Caco-2 (cell line): ENCODE results near the gene MYOZ1. TPM values are rescaled to one million over a fixed set of nuclear protein-coding genes. Genes with fewer than 3 reads are reported as not detected.
"Not testable (repeated sequence)": the region's sequence is repeated elsewhere in the genome, so short reads cannot be mapped to it uniquely, and the experiment has no call there.

Experiments used
- BruUV-seq: library from RNA; stranded (reverse); fragments of 400-500 nt; replicated peaks from 2 replicates; lab custom pipeline; 2021; lab: Mats Ljungman, UMichigan
- CTCF ChIA-PET: fragments of 300-600 bp; sonication (Branson Sonifier 250); formaldehyde crosslinking; loops from one replicate; lab custom pipeline; 2022; ENCODE audit warnings: antibody characterized with exemption; lab: Charles Lee
- POLR2A ChIA-PET: fragments of 300-600 bp; sonication (Branson Sonifier 250); formaldehyde crosslinking; loops from one replicate; lab custom pipeline; 2022; ENCODE audit warnings: antibody characterized with exemption; lab: Charles Lee
- DNase-seq, 2 experiments: peaks; one replicate each; pipeline versions ENCODE4 v3.0.0 to v3.0.0-alpha.2; 2020 to 2022
- H3K27me3 ChIP-seq: replicated peaks from 2 replicates; pipeline ENCODE4 v1.6.0; 2011; ENCODE audit warnings: low read length; ENCODE audit not compliant: control insufficient read depth, insufficient read depth
- H3K36me3 ChIP-seq: 2 replicates; pipeline ENCODE4 v1.5.1; 2011; ENCODE audit warnings: low read length; ENCODE audit not compliant: control insufficient read depth, insufficient read depth
- H3K4me1 ChIP-seq: fragments of 250-450 bp; sonication (Bioruptor Pico); 2 replicates; pipeline ENCODE4 v1.5.1; 2020; ENCODE audit warnings: mild to moderate bottlenecking
- H3K4me3 ChIP-seq: 2 replicates; pipeline ENCODE4 v1.5.1; 2011; ENCODE audit warnings: low read depth, mild to moderate bottlenecking, control low read depth, low read length
- H3K9me3 ChIP-seq: fragments of 250-450 bp; sonication (Bioruptor Pico); 2 replicates; pipeline ENCODE4 v1.5.1; 2020; ENCODE audit warnings: mild to moderate bottlenecking, moderate library complexity
- H3K27ac Mint-ChIP-seq: one replicate; pipeline ENCODE4 v1.8.0; 2022; ENCODE audit warnings: mixed read lengths; ENCODE audit not compliant: unreplicated experiment
- H3K27me3 Mint-ChIP-seq: one replicate; pipeline ENCODE4 v1.8.0; 2022; ENCODE audit warnings: mixed read lengths; ENCODE audit not compliant: insufficient read depth, unreplicated experiment
- H3K36me3 Mint-ChIP-seq: one replicate; pipeline ENCODE4 v1.8.0; 2022; ENCODE audit warnings: mild to moderate bottlenecking, mixed read lengths; ENCODE audit not compliant: insufficient read depth, unreplicated experiment
- H3K4me1 Mint-ChIP-seq: one replicate; pipeline ENCODE4 v1.8.0; 2022; ENCODE audit warnings: low read depth, mixed read lengths; ENCODE audit not compliant: unreplicated experiment
- H3K4me3 Mint-ChIP-seq: one replicate; pipeline ENCODE4 v1.8.0; 2022; ENCODE audit warnings: mild to moderate bottlenecking, moderate library complexity, mixed read lengths; ENCODE audit not compliant: unreplicated experiment
- H3K9me3 Mint-ChIP-seq: one replicate; pipeline ENCODE4 v1.8.0; 2022; ENCODE audit warnings: mixed read lengths; ENCODE audit not compliant: unreplicated experiment
- intact Hi-C: fragments of 100-400 bp; cut with micrococcal nuclease; formaldehyde crosslinking; loops from one replicate; pipeline ENCODE4 v1.10.0; 2022; ENCODE audit not compliant: unreplicated experiment
- total RNA-seq: library from RNA; stranded (reverse); gene quantifications from 2 replicates; pipeline ENCODE4 v1.2.3, GENCODE V29; 2022

MYOZ1 gene
- total RNA-seq, 1 experiment from 2014 or later, result 0.52 TPM

DNA sequence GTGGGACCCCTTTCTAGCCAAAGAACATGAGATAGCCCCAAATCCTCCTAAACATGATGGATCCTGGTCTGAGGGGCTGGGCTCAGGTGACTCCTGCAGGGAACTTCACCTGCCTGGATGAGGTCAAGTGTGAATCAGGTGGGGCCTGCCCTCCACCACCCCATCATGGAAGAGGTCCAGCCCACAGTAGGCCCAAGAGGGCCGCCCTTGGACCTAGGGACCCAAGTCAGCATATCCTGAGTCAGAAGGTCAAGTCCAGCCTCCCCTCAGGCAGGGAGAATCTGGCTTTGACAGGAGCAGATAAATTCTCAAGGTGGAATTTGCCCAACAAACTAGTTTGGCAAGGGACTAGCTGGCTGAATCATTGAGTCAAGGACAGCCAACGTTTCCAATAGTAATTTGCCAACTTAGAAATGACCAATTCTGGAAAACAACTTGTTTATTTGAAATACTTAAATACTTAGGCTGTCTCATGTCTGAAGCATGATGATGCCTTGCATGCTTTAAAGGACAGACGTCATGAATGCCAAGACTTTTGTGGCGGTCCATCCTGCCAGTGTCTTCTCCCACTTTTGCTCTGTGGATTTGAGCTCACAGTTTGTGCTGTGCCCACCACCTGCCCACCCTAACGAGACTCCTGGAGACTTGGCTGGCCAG, 25.0 kb upstream of the MYOZ1 start:
- not testable (repeated sequence) for H3K36me3 ChIP-seq, H3K9me3 Mint-ChIP-seq

DNA sequence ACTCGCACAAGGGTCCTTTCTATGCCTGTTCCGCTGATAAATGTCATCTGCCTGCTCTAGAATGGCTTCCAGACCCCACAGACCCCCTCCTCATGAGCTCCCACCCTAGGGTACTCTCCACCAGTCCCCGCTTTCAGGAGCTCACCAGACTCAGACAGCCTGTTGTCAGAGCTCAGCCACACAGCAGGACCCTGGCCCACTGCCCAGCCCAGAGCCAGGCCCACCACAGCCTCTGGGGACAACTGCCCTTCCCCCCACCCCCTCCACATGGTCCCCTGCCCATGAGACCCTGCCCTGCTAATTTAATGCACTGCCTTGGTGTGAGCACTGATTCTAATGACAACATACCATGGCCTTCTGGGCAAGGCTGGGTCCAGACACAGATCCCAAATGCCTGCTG, 24.3 kb upstream of the MYOZ1 start:
- H3K27me3 ChIP-seq, H3K4me1 ChIP-seq, H3K36me3 Mint-ChIP-seq, BruUV-seq, H3K27me3 Mint-ChIP-seq, H3K9me3 Mint-ChIP-seq, DNase-seq, H3K4me3 Mint-ChIP-seq, H3K4me3 ChIP-seq, H3K27ac Mint-ChIP-seq, H3K36me3 ChIP-seq, CTCF ChIA-PET, H3K4me1 Mint-ChIP-seq, H3K9me3 ChIP-seq, POLR2A ChIA-PET, intact Hi-C loops: not testable (repeated sequence)

More for the DNA sequence above, 25.0 kb upstream of the MYOZ1 start:
- H3K27ac Mint-ChIP-seq, H3K27me3 ChIP-seq, H3K4me1 ChIP-seq, H3K9me3 ChIP-seq, CTCF ChIA-PET, H3K4me3 ChIP-seq, H3K36me3 Mint-ChIP-seq, DNase-seq, BruUV-seq, intact Hi-C loops, H3K27me3 Mint-ChIP-seq, POLR2A ChIA-PET, H3K4me3 Mint-ChIP-seq, H3K4me1 Mint-ChIP-seq: not testable (repeated sequence)

DNA sequence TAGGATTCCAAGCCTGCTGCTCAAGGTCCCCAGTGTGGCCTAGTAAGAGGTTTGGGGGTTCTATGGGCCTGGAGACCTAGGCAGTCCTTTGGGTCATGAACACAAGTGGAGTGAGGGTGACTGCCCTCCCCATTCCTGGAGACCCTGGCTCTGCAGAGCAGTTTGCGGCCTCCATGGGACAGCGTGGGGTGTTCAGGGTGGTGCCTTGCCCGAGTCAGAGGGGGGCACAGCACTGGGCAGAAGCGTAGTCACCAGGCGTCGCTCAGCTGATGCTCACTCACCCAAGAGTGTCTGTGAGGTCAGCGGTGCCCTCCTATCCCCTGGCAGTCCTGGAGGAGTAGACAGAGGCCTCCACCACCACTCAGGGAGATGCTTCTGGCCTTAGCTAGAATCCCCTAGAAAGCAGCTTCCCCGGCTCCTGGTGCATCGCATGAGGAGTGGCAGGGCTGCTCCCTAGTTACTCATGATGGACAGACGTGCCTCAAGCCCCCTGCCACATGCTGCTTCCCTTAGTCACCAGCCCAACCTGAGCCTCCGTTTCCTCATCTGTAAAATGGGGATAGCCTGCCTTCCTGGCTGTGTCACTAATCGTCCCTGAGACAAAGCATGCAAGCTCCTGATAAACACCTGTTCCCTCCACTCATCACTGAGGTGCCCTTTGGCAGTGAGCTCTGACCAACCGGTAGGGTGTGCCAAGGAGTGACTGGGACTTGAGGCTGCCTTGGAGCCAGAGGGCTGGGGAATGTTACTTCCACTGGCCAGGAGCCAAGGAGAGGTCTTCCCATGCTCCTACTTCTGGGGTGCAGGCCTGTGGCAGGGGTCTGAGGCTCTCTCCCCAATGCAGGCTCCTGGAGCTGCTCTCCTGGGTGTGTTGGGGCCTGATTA, 23.1 kb upstream of the MYOZ1 start:
- H3K27me3 Mint-ChIP-seq, DNase-seq, POLR2A ChIA-PET, H3K36me3 Mint-ChIP-seq, H3K27ac Mint-ChIP-seq, H3K36me3 ChIP-seq, H3K4me1 Mint-ChIP-seq, H3K4me3 ChIP-seq, H3K9me3 ChIP-seq, H3K4me3 Mint-ChIP-seq, H3K4me1 ChIP-seq, intact Hi-C loops, H3K9me3 Mint-ChIP-seq, CTCF ChIA-PET, BruUV-seq, H3K27me3 ChIP-seq: not testable (repeated sequence)

DNA sequence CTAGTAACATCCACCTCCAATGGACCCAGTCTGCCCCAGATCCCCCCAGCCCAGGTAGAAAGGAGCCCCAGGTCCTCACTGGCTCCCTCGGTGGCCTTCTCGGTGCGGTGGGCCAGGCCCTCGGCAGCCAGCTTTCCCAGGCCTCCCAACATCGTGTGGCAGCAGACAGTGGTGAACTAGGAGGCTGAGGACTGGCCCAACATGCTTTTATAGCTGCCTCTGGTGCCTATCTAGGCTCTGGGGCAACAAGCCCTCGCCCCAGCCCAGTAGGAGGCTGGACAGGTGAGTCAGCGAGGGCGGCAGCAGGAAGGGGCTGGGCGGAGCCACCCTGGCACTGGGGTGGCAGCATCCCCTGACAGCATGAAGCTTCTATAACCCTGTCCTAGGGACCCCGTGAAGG, 22.3 kb upstream of the MYOZ1 start:
- BruUV-seq, H3K4me1 ChIP-seq, H3K27me3 Mint-ChIP-seq, H3K27ac Mint-ChIP-seq, DNase-seq, H3K4me3 ChIP-seq, H3K9me3 ChIP-seq, POLR2A ChIA-PET, H3K36me3 ChIP-seq, H3K36me3 Mint-ChIP-seq, H3K9me3 Mint-ChIP-seq, H3K4me1 Mint-ChIP-seq, H3K27me3 ChIP-seq, intact Hi-C loops, CTCF ChIA-PET, H3K4me3 Mint-ChIP-seq: not testable (repeated sequence)

DNA sequence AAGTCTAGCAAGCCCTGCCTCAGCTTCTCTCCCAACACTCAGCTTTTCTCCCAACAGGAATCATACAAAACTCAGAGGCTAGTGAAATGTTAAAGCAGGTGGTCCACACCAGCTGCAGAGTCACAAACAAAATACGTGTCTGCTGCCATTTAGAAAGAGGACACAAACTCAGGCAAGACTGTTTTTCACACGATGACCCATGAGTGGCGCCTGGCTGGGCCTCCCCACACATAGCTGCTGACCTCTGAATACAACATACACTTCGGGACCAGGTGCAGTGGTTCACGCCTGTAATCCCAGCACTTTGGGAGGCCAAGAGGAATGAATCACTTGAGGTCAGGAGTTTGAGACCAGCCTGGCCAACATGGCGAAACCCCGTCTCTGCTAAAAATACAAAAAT, 21.4 kb upstream of the MYOZ1 start:
- CTCF ChIA-PET, DNase-seq, H3K27me3 Mint-ChIP-seq, H3K4me3 Mint-ChIP-seq, BruUV-seq, H3K27me3 ChIP-seq, POLR2A ChIA-PET, H3K4me1 ChIP-seq, H3K9me3 ChIP-seq, H3K4me1 Mint-ChIP-seq, intact Hi-C loops, H3K36me3 Mint-ChIP-seq, H3K36me3 ChIP-seq, H3K9me3 Mint-ChIP-seq, H3K4me3 ChIP-seq, H3K27ac Mint-ChIP-seq: not testable (repeated sequence)
